Stomach smooth muscle (tissue), 2 donors: ENCODE measurements around the gene NEU2.

ENCODE experiments used
- H3K27ac ChIP-seq: one replicate; pipeline ENCODE4 v1.7.0; 2013; ENCODE audit warnings: mild to moderate bottlenecking, low read length, inconsistent platforms
- H3K27me3 ChIP-seq, 2 donors: one replicate each; pipeline ENCODE4 v1.7.0; 2013; ENCODE audit warnings: low read length in 2 of 2; ENCODE audit not compliant: insufficient read depth in 2 of 2, control insufficient read depth in 1 of 2
- H3K36me3 ChIP-seq, 2 donors: one replicate each; pipeline ENCODE4 v1.7.0; 2013; ENCODE audit warnings: low read length in 2 of 2; ENCODE audit not compliant: control insufficient read depth in 2 of 2, insufficient read depth in 2 of 2
- H3K4me1 ChIP-seq: one replicate; pipeline ENCODE4 v1.7.0; 2013; ENCODE audit warnings: low read length; ENCODE audit not compliant: control insufficient read depth, insufficient read depth
- H3K4me3 ChIP-seq, 2 donors: one replicate each; pipeline ENCODE4 v1.7.0; 2013; ENCODE audit warnings: low read length in 2 of 2
- H3K9ac ChIP-seq, 2 donors: one replicate each; pipeline ENCODE4 v1.7.0; 2013; ENCODE audit warnings: low read length in 2 of 2, mild to moderate bottlenecking in 1 of 2
- H3K9me3 ChIP-seq, 2 donors: one replicate each; pipeline ENCODE4 v1.7.0; 2013; ENCODE audit warnings: low read length in 2 of 2; ENCODE audit not compliant: control insufficient read depth in 2 of 2
- donor health status: healthy.
- donor health status: Pancreatic carcinoma.

The NEU2 gene

GRCh38 chr2:233023007-233023760 is 9.3 kb upstream of the NEU2 start:
- peaks cover 0 to 1% of the 10 kb centered on the region in 2 donors for H3K9me3 ChIP-seq
- H3K27me3 ChIP-seq = no peaks in the 10 kb centered on the region
- no peak overlapping the region for H3K27ac ChIP-seq
- no peaks in the 10 kb centered on the region for H3K4me1 ChIP-seq
- H3K4me3 ChIP-seq = no peak overlapping the region
- no peak overlapping the region for H3K9ac ChIP-seq
- H3K36me3 ChIP-seq = no peaks in the 10 kb centered on the region

- Histone ChIP-seq H3K9ac (no peak overlapping the region), H3K27ac (no peak overlapping the region), H3K36me3 (no peaks in the 10 kb centered on the region), H3K4me1 (no peaks in the 10 kb centered on the region), H3K9me3 (no peaks in the 10 kb centered on the region), H3K27me3 (no peaks in the 10 kb centered on the region), H3K4me3 (no peak overlapping the region)
These were observed 8.6 kb upstream of the NEU2 start for GRCh38 chr2:233023761-233024410.

GRCh38 chr2:233025706-233026105 is 6.8 kb upstream of the NEU2 start:
- Histone ChIP-seq H3K27me3 (no peaks in the 10 kb centered on the region), H3K27ac (no peak overlapping the region), H3K36me3 (no peaks in the 10 kb centered on the region), H3K9me3 (no peaks in the 10 kb centered on the region), H3K4me3 (no peak overlapping the region), H3K9ac (no peak overlapping the region), H3K4me1 (no peaks in the 10 kb centered on the region)

GRCh38 chr2:233026198-233026813 is 6.2 kb upstream of the NEU2 start:
- Histone ChIP-seq H3K36me3 (no peaks in the 10 kb centered on the region), H3K4me1 (no peaks in the 10 kb centered on the region), H3K27me3 (no peaks in the 10 kb centered on the region)

GRCh38 chr2:233029321-233029720 is 3.2 kb upstream of the NEU2 start:
- no peak overlapping the region for H3K27ac ChIP-seq
- H3K9ac ChIP-seq = no peak overlapping the region
- no peaks in the 10 kb centered on the region for H3K9me3 ChIP-seq
- H3K4me1 ChIP-seq = no peaks in the 10 kb centered on the region
- H3K27me3 ChIP-seq = no peaks in the 10 kb centered on the region
- H3K36me3 ChIP-seq = no peaks in the 10 kb centered on the region
- no peak overlapping the region for H3K4me3 ChIP-seq

More at GRCh38 chr2:233026198-233026813, 6.2 kb upstream of the NEU2 start:
- H3K4me3 ChIP-seq = no peak overlapping the region
- H3K9me3 ChIP-seq = no peaks in the 10 kb centered on the region
- no peak overlapping the region for H3K27ac ChIP-seq
- no peak overlapping the region for H3K9ac ChIP-seq

GRCh38 chr2:233031556-233032500 is 644 bp upstream of the NEU2 start:
- H3K9ac ChIP-seq = no peak overlapping the region
- H3K27me3 ChIP-seq = no peaks in the 10 kb centered on the region
- no peak overlapping the region for H3K27ac ChIP-seq
- H3K4me3 ChIP-seq = no peak overlapping the region
- no peaks in the 10 kb centered on the region for H3K36me3 ChIP-seq
- H3K4me1 ChIP-seq = no peaks in the 10 kb centered on the region
- no peaks in the 10 kb centered on the region for H3K9me3 ChIP-seq

GRCh38 chr2:233033672-233034071 is 1.2 kb downstream of the NEU2 start:
- Histone ChIP-seq H3K4me1 (no peaks in the 10 kb centered on the region), H3K36me3 (no peaks in the 10 kb centered on the region), H3K9me3 (no peaks in the 10 kb centered on the region), H3K27ac (no peak overlapping the region), H3K9ac (no peak overlapping the region), H3K4me3 (no peak overlapping the region), H3K27me3 (no peaks in the 10 kb centered on the region)

GRCh38 chr2:233034091-233034882 is 1.8 kb downstream of the NEU2 start:
- H3K4me3 ChIP-seq = no peak overlapping the region
- no peaks in the 10 kb centered on the region for H3K4me1 ChIP-seq
- no peaks in the 10 kb centered on the region for H3K36me3 ChIP-seq
- no peak overlapping the region for H3K9ac ChIP-seq
- no peaks in the 10 kb centered on the region for H3K9me3 ChIP-seq
- H3K27ac ChIP-seq = no peak overlapping the region
- no peaks in the 10 kb centered on the region for H3K27me3 ChIP-seq

GRCh38 chr2:233035426-233036161 is 3.1 kb downstream of the NEU2 start:
- no peaks in the 10 kb centered on the region for H3K9me3 ChIP-seq
- no peak overlapping the region for H3K4me3 ChIP-seq
- no peak overlapping the region for H3K27ac ChIP-seq
- H3K4me1 ChIP-seq = no peaks in the 10 kb centered on the region
- no peaks in the 10 kb centered on the region for H3K36me3 ChIP-seq
- peaks cover 0 to 3% of the 10 kb centered on the region in 2 donors for H3K27me3 ChIP-seq
- H3K9ac ChIP-seq = no peak overlapping the region
